ELF-1 (cell line): ENCODE data around the gene HSD17B2.
"Not testable (repeated sequence)": the region's sequence is repeated elsewhere in the genome, so short reads cannot be mapped to it uniquely, and the experiment has no call there.

Experiments used
- DNase-seq: peaks from one replicate; pipeline ENCODE4 v3.0.0-alpha.2; 2016; ENCODE audit warnings: low read depth, low spot score

Gene HSD17B2, protein sequence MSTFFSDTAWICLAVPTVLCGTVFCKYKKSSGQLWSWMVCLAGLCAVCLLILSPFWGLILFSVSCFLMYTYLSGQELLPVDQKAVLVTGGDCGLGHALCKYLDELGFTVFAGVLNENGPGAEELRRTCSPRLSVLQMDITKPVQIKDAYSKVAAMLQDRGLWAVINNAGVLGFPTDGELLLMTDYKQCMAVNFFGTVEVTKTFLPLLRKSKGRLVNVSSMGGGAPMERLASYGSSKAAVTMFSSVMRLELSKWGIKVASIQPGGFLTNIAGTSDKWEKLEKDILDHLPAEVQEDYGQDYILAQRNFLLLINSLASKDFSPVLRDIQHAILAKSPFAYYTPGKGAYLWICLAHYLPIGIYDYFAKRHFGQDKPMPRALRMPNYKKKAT

DNA sequence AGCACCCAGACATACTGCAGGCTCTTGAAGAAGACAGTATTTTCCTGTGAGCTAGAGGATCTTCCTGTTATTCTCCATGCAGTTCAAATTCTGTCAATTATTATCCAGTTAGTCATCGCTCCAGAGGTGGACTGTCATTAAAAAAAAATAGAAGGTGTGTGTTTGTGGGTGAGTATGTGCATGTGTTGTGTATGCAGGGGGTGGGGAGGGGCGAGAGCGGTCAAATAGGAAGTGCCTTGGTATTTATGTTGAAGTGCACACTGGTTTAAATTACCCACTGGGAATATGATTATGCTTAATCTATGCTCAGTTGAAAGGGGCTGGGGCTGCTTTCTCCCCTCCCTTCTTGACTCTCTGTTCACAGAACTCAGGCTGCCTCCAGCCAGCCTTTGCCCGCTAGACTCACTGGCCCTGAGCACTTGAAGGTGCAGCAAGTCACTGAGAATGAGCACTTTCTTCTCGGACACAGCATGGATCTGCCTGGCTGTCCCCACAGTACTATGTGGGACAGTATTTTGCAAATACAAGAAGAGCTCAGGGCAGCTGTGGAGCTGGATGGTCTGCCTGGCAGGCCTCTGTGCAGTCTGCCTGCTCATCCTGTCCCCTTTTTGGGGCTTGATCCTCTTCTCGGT, at the start of gene HSD17B2:
Gene HSD17B2, plus strand, starts transcription at position 273 of the 632 bp plus-strand sequence. Its CDS starts 172 bp downstream, at position 445.
- no peak for DNase-seq

DNA sequence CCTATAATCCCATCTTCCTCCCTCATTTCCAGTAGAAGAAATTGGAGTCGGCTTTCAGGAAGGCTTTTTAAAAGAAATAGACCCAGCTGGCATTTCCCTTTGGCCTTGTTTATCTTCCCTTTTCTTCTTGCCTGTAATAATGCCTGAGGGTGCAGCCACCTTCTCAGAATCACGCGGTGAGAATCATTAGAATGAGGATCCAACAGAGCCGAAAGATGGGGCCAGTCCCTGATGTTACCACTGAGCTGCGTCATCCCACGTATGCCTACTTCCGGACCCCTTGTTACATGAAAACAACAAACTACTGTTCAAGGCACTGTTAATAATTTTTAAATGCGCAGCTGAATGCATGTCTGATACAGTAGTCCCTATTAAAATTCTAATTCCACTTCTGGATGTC, 47.9 kb upstream of the HSD17B2 start:
- DNase-seq: no peak

DNA sequence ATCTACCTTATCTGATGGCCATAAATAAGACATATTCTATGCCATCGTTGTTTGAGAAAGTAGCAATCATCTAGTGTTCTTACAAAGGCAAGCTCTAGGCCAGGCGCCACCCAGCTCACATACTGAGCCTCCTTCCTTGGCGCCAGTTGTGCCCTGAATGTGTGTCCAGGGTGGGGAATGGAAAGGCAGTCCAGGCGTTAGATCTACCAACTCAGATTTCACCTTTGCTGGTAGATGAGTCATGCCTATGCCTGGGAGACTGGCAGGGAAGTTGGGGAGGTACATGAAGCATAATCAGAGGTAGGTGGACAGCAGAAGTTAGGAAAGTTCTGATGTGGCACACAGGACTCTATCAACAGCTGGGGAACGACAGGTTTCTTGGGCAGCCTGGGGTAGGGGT, 47.3 kb upstream of the HSD17B2 start:
- DNase-seq: no peak

DNA sequence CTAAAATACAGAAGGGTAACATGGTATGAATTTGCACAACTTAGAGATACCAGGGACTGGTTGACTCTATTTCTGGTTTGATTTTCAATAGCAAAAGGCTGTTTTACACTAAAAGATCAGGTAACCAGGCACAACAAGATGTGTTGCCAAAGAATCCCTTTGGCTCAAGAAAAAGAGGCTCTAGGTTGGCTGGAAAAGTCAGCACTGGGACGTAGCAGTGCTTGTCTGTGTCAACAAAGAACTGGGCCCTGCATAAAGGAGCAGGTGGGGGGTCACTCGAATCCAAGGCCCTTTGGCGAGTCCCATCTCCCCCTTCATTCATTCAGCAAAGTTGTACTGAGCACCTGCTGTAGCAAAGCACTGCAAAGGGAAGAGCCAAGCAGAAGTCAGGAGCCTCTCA, 42.2 kb upstream of the HSD17B2 start:
- no peak for DNase-seq

DNA sequence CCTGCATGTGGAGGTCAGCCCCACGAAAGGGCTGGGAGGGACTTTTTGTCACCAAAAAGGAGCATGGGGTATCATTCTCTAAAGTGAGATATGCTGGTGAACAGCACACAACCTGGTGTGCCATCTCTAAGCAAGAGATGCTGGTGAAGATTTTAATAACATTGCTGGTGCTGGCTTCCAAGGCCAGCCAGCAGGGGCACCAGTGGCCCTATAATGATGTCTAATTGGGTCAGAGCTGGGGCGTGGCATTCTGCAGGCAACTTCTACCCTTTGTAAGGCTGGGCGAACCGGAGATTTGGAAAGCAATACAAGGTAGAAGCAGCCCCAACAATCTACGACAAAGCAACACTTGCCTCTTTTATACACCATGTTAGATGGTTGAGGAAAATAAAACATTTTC, 40.6 kb upstream of the HSD17B2 start:
- no peak for DNase-seq

DNA sequence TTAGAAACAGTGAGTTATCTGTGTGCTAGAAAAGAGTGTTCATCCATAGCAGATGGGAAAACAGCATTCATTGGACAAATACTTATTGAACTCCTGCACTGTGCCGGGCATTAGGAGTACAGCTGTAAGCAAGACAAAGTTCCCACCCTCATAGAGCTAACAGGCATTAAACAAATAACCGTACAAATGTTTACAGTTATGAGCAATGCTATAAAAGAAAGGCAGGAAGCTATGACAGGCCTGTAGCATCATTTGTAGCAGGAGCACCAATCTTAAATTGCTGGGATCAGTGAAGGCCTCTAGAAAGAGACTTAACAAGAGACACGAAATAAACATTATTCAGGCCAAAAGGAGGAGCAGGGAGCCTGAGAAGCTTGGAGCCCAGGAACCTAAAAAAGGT, 39.4 kb upstream of the HSD17B2 start:
- no peak for DNase-seq

DNA sequence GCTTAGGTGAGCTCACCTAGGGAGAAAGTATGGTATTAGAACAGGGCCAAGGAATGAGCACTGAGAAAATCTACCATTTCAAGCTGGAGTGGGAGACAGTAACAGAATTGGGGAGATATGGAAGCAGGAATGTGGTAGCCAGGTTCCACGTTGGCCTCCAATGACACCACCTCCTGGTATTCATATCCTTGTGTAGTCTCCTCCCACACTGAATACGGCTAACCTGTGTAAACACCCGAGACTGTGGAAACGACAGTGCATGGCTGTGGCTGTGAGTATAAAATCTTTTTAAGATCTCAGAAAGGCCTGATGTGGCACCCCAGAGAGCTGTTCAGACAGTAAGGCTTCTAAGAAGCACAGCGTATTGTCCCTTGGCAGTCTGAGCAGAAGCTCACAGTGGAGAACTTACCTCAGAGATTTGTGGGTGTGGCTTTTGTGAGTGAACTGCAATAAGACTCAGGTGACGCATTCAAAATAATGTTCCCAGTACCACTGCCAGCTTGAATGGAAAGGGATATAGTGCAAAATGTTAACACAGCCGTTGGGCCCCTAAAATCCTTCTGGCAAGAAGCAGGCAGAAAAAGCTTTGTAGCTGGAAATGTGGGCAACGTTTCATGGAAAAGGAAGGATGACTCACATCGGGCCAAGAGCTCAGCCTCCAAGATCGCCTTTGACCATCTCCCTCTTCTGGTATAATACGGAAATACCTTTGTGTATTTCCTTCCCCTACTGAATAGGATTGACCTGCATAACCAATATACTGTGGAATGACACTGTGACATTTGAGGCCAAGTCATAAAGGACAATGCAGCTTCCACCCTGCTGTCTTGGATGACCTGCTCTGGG, 38.2 kb upstream of the HSD17B2 start:
- peak; percentile 50 for DNase-seq

DNA sequence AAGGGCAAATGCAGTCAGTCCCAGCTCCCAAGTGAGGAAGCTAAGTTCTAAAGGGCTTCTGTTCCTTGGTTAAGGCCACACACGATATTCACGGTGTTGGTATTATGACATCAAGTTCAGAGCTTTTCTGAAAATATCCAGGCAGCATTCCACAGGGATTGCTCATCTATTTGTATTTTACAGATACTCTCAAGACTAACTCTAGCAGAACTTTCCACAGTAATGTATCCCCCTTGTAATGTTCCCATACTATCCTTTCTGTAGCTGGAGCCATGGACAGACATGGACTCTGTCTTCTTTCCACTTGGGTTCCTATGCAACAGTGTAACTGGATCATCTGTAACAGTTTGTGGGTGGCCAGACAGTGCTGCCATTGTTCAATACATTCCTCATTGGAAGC, 37.3 kb upstream of the HSD17B2 start:
- DNase-seq: no peak

DNA sequence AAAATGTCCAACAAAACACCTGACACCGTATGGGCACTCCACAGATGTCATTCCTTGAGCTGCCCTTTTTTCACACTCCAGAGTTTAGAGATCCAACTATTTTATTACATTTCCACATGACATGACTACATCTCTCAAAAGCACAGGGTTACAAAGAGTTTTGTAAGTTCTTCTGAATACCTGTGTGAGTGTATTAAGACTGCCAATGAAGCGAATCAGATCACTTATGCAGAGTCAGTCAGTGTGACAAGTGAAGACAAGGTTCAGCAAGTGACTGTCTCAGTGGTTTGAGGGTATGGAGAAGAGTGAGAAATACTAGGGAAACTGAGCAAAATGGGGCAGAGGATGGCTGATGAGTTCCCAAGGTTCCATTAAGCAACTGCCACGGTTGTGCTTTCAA, 32.2 kb upstream of the HSD17B2 start:
- no peak for DNase-seq

DNA sequence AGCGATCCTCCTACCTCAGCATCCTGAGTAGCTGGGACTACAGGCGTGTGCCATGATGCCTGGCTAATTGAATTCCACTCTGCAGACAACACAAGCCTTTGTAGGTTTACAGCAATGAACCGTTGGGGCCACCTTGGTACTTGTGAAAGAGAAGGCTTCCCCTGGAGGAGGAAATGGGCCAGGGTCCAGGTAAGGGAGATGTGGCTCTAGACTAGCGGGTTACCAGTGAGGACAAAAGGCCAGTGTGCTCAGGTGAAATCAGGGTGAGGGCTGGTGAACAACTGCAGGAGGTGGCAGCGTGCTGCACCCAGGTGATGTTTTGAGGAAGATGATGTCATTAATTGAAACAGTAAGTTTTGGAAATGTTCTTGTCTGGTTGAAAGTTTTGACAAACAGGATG, 30.5 kb upstream of the HSD17B2 start:
- no peak for DNase-seq

DNA sequence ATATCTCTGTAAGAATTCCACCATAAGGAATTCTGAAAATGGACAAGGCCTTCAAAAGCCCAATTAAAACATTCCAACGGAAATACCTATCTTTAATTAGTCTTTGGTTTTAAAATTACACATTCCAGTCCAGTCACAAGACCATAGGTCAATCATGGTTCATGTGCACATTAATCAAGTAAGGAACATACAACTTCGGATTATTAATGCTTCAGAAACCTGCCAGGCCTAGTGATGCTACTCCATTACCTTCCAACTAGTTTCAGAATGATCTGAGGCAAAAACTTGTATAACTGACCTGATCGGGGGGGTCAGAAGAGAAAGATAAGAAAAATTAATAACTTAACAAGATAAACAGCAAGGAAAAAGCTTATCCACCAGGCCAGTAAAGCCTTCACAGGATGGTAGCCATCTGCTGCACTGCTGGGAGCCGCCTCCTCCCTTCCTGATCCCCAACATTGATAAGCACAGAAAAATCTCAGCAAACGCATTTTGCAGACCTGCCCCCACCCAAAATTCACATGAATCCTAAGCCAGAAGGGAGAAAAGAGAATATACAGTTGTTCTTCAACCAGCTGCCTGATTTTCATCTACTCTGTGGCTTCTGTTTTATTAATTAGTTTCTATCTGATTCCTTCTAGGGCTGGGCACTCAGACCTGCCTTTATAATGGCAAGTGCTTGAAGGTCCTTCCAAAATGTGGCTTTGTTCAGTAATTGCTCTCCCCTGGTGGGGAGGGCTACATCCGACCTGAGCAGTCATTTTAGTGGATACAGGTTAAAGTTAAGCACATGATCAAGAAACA, 29.8 kb upstream of the HSD17B2 start:
- no peak for DNase-seq

DNA sequence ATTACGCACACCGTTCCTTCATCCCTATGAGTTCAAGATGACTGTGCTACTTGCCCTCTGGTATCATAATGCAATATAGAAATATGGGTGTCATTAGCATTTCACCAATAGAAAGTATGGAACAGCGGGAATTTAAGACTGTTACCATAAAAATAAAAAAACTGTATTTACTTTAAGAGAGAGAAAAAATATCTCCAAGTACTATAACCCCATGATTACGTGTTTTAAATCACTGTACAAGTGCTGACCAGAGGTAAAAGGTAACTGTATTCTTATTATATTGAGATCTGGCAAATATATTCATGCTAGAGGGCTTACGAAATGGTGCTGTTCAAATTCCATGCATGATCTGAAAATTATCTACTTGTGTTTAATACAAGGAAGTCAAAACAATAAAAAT, 29.0 kb upstream of the HSD17B2 start:
- no peak for DNase-seq

DNA sequence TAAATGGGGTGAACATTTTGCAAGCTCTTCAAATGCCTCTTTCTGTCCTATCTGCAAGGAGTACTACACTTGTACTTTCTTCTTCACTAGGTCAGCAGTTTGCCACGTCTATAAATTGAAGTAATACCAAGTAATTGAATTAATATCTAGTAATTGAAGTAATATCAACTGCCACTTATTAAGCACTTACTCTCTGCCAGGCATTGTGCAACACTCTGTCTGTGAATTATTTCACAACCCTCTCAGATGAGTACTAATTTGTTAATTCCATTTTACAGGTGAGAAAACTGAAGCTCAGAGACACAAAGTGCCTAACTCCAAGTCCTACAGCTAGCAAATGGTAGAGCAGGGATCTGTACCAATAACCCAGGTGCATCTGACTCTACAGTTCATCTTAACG, 27.9 kb upstream of the HSD17B2 start:
- DNase-seq: no peak

DNA sequence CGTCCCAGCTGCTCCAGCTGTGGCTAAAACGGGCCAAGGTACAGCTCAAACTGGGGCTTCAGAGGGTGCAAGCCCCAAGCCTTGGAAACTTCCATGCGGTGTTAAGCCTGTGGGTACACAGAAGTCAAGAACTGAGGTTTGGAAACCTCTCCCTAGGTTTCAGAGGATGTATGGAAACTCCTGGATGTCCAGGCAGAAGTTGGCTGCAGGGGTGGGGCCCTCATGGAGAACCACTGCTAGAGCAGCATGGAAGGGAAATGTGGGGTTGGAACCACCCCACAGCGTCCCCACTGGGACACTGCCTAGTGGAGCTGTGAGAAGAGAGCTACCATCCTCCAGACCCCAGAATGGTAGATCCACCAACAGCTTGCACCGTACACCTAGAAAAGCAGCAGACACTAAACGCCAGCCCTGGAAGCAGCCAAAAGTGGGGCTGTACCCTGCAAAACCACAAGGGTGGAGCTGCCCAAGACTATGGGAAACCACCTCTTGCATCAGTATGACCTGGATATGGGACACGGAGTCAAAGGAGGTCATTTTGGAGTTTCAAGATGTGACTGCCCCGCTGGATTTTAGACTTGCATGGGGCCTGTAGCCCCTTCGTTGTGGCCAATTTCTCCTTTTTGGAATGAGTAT, 26.0 kb upstream of the HSD17B2 start:
- no peak for DNase-seq

DNA sequence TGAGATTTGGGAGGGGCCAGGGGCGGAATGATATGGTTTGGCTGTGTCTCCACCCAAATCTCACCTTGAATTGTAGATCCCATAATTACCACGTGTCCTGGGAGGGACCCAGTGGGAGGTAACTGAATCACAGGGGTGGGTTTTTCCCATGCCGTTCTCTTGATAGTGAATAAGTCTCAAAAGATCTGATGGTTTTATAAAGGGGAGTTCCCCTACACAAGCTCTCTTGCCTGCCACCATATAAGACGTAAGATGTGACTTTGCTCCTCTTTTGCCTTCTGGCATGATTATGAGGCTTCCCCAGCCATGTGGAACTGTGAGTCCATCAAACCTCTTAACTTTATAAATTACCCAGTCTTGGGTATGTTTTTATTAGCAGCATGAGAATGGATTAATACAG, 25.3 kb upstream of the HSD17B2 start:
- not testable (repeated sequence) for DNase-seq

DNA sequence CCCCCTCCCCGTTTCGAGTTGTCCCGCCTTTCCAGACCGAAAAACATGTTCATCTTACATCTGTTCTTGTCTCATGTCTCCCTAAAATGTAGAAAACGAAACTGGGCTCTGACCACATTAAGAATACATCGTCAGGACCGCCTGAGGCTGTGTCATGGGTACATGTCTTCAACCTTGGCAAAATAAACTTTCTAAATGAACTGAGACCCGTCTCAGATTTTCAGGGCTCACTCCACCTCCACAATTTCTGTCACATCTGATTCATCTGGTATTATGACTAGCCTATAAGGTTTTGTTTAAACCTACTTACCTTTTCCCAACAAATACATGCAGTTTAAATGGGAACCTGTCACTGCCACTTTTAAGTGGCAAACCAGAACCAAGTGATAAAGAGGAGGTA, 24.4 kb upstream of the HSD17B2 start:
- DNase-seq: no peak

DNA sequence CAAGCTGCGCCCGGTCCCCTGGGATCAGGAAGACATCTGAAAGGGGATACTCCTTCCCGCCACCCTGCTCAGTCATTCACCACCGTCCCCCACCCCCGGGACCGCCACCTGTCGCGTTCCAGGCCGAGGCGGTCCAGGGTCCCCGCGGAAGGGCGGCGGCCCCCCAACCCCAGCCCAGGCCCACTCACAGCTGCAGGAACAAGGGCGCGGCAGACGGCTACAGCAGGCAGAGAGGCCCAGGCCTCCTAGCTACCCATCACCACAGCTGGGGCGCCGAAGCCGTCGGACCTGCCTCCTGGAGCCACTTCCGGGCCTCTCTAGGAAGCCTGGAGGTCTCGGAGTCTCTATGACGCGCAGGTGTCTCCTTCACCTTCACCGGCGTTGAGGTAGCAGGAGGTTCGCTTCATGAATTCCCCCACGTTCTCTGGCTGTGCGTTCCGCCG, 23.8 kb upstream of the HSD17B2 start, which contains the start of gene SDR42E1:
Gene SDR42E1, minus strand, starts transcription at position 272 of the 443 bp plus-strand sequence. CDS start 10,612 bp downstream, outside the sequence.
- DNase-seq: no peak

DNA sequence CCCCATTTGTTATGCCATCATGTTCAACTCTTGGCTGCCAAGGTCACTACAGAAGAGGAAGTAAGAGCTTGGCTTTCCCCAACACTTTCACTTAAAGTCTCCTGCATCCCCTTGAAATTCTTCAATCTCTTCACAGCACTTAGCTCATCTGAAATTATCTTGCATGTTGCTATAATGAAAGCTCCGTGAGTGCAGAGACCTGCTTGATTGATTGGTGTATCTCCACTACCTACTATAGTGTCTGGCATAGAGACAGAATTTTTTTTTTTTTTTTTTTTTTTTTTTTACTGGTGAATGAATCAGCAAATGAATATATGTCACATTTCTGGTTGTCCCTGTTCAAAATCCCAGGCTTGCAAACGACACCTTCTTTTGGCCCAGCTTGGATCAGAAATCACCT, 21.9 kb upstream of the HSD17B2 start:
- no peak for DNase-seq

DNA sequence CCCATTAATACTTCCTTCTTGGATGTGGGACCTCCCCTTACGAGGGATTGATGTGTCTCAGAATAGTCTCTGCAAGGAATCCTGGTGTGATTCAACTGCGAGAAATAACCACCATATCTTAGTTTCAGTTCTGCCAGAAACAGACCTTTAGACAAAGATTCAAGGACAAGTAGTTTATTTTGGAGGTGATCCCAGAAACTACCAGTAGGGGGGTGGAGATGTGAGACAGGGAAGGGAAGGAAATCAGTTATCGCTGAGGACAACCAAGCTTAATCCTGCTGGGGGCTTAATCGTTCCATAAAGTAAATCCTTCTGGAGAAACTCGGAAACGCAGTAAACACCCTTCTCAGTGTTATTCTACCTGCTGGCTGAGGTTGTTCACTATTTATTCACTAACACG, 18.8 kb upstream of the HSD17B2 start:
- no peak for DNase-seq

DNA sequence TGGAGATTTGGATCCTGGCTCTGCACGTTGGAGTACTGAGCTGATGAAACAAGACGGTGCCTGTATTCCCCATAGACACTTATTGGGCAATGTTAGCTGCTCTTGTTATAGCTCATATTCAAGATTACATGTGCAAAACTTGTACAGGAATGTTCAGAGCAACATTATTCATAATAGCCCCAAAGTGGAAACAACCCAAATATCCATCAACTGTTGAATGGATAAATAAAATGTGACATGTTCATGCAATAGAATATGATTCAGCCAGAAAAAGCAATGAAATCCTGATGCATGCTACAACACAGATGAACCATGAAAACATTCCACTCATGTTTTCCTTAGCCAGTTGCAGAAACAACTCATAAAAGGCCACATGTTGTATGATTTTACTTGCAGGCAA, 18.1 kb upstream of the HSD17B2 start:
- no peak for DNase-seq
